K562 (cell line): ENCODE data around the gene HPDL.

Experiments used
- CTCF ChIP-seq, 3 experiments: IDR thresholded peaks in 2 of 3; conservative IDR thresholded peaks in 1 of 3; 2 replicates each; pipeline ENCODE4 v1.5.1; 2011 to 2012; ENCODE audit warnings: low read length in 3 of 3, mild to moderate bottlenecking in 3 of 3, control low read depth in 2 of 3, improper control_type of control experiment in 1 of 3, inconsistent platforms in 1 of 3, low read depth in 1 of 3, mixed read lengths in 1 of 3, moderate library complexity in 1 of 3; ENCODE audit not compliant: insufficient read depth in 2 of 3
- ELK1 ChIP-seq: sonication (generic); formaldehyde crosslinking; IDR thresholded peaks from 2 replicates; pipeline ENCODE4 v1.8.1; 2022; ENCODE audit warnings: missing genetic modification reagents
- TOE1 ChIP-seq, 2 experiments: fragments of 450-650 bp in 1 of 2; sonication (generic) in 1 of 2; formaldehyde crosslinking in 1 of 2; IDR thresholded peaks; 2 replicates each; pipeline versions ENCODE4 v1.7.1 to v1.8.0; 2016 to 2022; ENCODE audit warnings: borderline replicate concordance in 2 of 2, mild to moderate bottlenecking in 2 of 2, antibody characterized with exemption in 1 of 2, inconsistent platforms in 1 of 2, low read depth in 1 of 2, missing genetic modification reagents in 1 of 2, moderate library complexity in 1 of 2
- YBX1 ChIP-seq: fragments of 450-650 bp; IDR thresholded peaks from 2 replicates; pipeline ENCODE4 v1.7.1; 2016; ENCODE audit warnings: mild to moderate bottlenecking
- ZNF165 ChIP-seq: fragments of 250-450 bp; sonication (Bioruptor Pico); IDR thresholded peaks from 2 replicates; pipeline ENCODE4 v1.4.0; 2020; ENCODE audit warnings: borderline replicate concordance
- TF ChIP-seq, protein P1 (sequence below): sonication (generic); formaldehyde crosslinking; IDR thresholded peaks from 2 replicates; pipeline ENCODE4 v1.8.0; 2022; ENCODE audit warnings: mild to moderate bottlenecking, missing genetic modification reagents, borderline replicate concordance
- TF ChIP-seq, protein P2 (sequence below), 2 experiments: IDR thresholded peaks; 2 replicates each; pipeline ENCODE4 v1.6.1; 2012; ENCODE audit warnings: improper control_type of control experiment in 2 of 2, low read depth in 2 of 2, low read length in 2 of 2, borderline replicate concordance in 1 of 2

GRCh38 chr1:45321444-45321843 lies 5.3 kb upstream of the HPDL start:
- TF ChIP-seq, protein P1, sequence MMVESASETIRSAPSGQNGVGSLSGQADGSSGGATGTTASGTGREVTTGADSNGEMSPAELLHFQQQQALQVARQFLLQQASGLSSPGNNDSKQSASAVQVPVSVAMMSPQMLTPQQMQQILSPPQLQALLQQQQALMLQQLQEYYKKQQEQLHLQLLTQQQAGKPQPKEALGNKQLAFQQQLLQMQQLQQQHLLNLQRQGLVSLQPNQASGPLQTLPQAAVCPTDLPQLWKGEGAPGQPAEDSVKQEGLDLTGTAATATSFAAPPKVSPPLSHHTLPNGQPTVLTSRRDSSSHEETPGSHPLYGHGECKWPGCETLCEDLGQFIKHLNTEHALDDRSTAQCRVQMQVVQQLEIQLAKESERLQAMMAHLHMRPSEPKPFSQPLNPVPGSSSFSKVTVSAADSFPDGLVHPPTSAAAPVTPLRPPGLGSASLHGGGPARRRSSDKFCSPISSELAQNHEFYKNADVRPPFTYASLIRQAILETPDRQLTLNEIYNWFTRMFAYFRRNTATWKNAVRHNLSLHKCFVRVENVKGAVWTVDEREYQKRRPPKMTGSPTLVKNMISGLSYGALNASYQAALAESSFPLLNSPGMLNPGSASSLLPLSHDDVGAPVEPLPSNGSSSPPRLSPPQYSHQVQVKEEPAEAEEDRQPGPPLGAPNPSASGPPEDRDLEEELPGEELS (CRISPR knock-in tag): no peak
- TF ChIP-seq ZNF165 (CRISPR knock-in tag) (no peak), CTCF (IDR thresholded peaks at IDR 0.05 in 2 of 3, conservative IDR thresholded peaks at IDR 0.05 in 1 of 3; ENCODE audit: insufficient read depth in 2 of 3, low read depth in 1 of 3, low read length in 3 of 3) (no peak), YBX1 (no peak), TOE1 (IDR thresholded peaks at IDR 0.05; ENCODE audit: borderline replicate concordance) (no peak), TOE1 (CRISPR knock-in tag; IDR thresholded peaks at IDR 0.05; ENCODE audit: borderline replicate concordance, low read depth) (no peak), ELK1 (no peak)
- TF ChIP-seq, protein P2, sequence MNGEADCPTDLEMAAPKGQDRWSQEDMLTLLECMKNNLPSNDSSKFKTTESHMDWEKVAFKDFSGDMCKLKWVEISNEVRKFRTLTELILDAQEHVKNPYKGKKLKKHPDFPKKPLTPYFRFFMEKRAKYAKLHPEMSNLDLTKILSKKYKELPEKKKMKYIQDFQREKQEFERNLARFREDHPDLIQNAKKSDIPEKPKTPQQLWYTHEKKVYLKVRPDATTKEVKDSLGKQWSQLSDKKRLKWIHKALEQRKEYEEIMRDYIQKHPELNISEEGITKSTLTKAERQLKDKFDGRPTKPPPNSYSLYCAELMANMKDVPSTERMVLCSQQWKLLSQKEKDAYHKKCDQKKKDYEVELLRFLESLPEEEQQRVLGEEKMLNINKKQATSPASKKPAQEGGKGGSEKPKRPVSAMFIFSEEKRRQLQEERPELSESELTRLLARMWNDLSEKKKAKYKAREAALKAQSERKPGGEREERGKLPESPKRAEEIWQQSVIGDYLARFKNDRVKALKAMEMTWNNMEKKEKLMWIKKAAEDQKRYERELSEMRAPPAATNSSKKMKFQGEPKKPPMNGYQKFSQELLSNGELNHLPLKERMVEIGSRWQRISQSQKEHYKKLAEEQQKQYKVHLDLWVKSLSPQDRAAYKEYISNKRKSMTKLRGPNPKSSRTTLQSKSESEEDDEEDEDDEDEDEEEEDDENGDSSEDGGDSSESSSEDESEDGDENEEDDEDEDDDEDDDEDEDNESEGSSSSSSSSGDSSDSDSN (IDR thresholded peaks at IDR 0.05; ENCODE audit: borderline replicate concordance in 1 of 2, low read depth in 2 of 2, low read length in 2 of 2): no peak
